Left ventricle myocardium inferior (tissue), 1 donor: ENCODE data around the gene RAB31. TPM values are rescaled to one million over a fixed set of nuclear protein-coding genes. Genes with fewer than 3 reads are reported as not detected.
"Not testable (repeated sequence)": the region's sequence is repeated elsewhere in the genome, so short reads cannot be mapped to it uniquely, and the experiment has no call there.

Experiments used
- DNase-seq: peaks from one replicate; pipeline ENCODE4 v3.0.0-alpha.2; 2020
- H3K27ac ChIP-seq: fragments of 200-600 bp; replicated peaks from 2 replicates; pipeline ENCODE4 v1.8.0; 2021
- H3K27me3 ChIP-seq: fragments of 200-600 bp; 2 replicates; pipeline ENCODE4 v1.8.0; 2021; ENCODE audit warnings: low read depth
- H3K36me3 ChIP-seq: fragments of 200-600 bp; 2 replicates; pipeline ENCODE4 v1.8.0; 2021
- H3K4me1 ChIP-seq: fragments of 200-600 bp; 2 replicates; pipeline ENCODE4 v1.8.0; 2021
- H3K4me3 ChIP-seq: fragments of 200-600 bp; 2 replicates; pipeline ENCODE4 v1.8.0; 2021; ENCODE audit warnings: mild to moderate bottlenecking, moderate library complexity
- H3K9me3 ChIP-seq: fragments of 200-600 bp; replicated peaks from 2 replicates; pipeline ENCODE4 v1.8.0; 2021
- intact Hi-C: fragments of 100-400 bp; cut with micrococcal nuclease; formaldehyde crosslinking; loops from one replicate; pipeline ENCODE4 v1.11.0; 2022
- total RNA-seq: library from RNA; stranded (reverse); fragmentation: NEBNext Ultra II Directional; extraction: Animal tissue kit (Norgen Biotek cat#: 25700); gene quantifications from one replicate; pipeline ENCODE4 v1.2.1, GENCODE V29; 2021
- TF ChIP-seq, protein P1 (sequence below): fragments of 200-600 bp; IDR thresholded peaks from 2 replicates; pipeline ENCODE4 v1.8.0; 2021; ENCODE audit warnings: antibody characterized with exemption, mild to moderate bottlenecking, borderline replicate concordance
- donor health status: DM: no; HTN: yes; CAD: no; lungs with severe emphysema.

RAB31 gene
- total RNA-seq, 1 donor from 2014 or later = 12.0 TPM

DNA sequence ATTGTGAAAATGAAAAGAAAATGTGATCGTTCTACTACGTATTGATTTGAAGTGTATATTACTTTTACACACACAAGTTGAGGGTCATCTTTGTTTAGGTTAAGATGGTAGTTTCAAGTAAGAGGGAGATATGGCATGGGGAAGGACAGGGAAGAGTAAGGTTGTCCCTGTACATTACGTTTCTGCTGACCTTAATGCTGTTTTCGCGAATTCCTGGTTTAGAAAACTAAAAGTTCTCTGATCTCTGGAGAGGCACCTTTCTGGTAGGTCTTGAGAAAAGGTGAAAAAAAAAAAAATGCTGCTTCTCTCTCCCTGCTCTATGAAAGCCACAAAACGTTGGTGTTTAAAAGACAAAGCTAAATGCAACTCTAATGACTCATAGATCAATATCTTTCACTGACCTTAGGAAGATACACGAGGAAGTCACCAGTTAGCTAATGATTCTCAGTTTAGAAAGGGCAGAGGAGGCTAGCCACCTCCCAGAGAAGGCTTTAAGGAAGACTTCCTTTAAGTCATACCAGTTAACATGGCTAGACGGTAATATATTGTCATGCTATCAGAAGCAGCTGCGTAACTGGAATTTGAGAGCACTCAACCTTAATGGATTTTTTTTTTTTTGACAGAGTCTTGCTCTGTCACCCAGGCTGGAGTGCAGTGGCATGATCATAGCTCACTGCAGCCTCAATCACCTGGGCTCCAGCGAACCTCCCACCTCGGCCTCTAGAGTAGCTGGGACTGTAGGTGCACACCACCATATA, 190.9 kb downstream of the RAB31 start:
- H3K36me3 ChIP-seq = no peaks in the 10 kb centered on the region
- no peaks in the 10 kb centered on the region for H3K4me1 ChIP-seq
- no peak overlapping the region for H3K4me3 ChIP-seq
- TF ChIP-seq, protein P1, sequence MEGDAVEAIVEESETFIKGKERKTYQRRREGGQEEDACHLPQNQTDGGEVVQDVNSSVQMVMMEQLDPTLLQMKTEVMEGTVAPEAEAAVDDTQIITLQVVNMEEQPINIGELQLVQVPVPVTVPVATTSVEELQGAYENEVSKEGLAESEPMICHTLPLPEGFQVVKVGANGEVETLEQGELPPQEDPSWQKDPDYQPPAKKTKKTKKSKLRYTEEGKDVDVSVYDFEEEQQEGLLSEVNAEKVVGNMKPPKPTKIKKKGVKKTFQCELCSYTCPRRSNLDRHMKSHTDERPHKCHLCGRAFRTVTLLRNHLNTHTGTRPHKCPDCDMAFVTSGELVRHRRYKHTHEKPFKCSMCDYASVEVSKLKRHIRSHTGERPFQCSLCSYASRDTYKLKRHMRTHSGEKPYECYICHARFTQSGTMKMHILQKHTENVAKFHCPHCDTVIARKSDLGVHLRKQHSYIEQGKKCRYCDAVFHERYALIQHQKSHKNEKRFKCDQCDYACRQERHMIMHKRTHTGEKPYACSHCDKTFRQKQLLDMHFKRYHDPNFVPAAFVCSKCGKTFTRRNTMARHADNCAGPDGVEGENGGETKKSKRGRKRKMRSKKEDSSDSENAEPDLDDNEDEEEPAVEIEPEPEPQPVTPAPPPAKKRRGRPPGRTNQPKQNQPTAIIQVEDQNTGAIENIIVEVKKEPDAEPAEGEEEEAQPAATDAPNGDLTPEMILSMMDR = no peak
- H3K27ac ChIP-seq = no peak overlapping the region
- no peak for DNase-seq
- H3K27me3 ChIP-seq = no peaks in the 10 kb centered on the region
- intact Hi-C loops = no loop called here
- H3K9me3 ChIP-seq = no peaks in the 10 kb centered on the region

- intact Hi-C loops, H3K27ac ChIP-seq, DNase-seq, H3K4me1 ChIP-seq, H3K27me3 ChIP-seq, H3K4me3 ChIP-seq, H3K36me3 ChIP-seq, H3K9me3 ChIP-seq: not testable (repeated sequence)
Measured at GRCh38 chr18:9899550-9899930, 191.4 kb downstream of the RAB31 start.

DNA sequence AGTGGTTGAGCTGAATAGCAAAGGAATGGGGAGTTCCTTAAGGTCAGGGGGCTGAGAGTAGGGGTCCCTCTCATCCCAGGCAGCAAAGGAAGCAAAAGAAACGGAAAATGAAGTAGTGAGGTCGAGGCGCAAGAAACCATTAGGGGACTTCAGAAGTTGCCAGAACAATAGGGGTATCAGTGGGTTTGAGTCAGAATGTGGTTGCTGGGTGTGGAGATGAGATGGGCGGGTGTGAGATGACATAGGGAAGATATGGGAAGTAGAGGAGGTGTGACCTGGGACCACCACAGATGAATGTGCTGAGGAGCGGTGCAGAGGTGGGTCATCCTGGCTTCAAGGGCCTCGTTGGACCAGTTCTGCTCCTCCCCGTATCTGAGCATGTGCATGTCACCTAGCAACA, 192.6 kb downstream of the RAB31 start:
- no peak for DNase-seq
- intact Hi-C loops = no loop called here
- no peaks in the 10 kb centered on the region for H3K9me3 ChIP-seq
- H3K4me1 ChIP-seq = no peaks in the 10 kb centered on the region
- H3K36me3 ChIP-seq = no peaks in the 10 kb centered on the region
- TF ChIP-seq, protein P1 = no peak
- no peaks in the 10 kb centered on the region for H3K27me3 ChIP-seq
- H3K4me3 ChIP-seq = no peak overlapping the region
- no peak overlapping the region for H3K27ac ChIP-seq

GRCh38 chr18:9901377-9901776, 193.3 kb downstream of the RAB31 start:
- Histone ChIP-seq H3K4me3 (no peak overlapping the region), H3K27me3 (no peaks in the 10 kb centered on the region), H3K4me1 (no peaks in the 10 kb centered on the region), H3K9me3 (no peaks in the 10 kb centered on the region), H3K27ac (no peak overlapping the region), H3K36me3 (no peaks in the 10 kb centered on the region)
- TF ChIP-seq, protein P1 = no peak
- intact Hi-C loops = no loop called here
- DNase-seq = no peak

DNA sequence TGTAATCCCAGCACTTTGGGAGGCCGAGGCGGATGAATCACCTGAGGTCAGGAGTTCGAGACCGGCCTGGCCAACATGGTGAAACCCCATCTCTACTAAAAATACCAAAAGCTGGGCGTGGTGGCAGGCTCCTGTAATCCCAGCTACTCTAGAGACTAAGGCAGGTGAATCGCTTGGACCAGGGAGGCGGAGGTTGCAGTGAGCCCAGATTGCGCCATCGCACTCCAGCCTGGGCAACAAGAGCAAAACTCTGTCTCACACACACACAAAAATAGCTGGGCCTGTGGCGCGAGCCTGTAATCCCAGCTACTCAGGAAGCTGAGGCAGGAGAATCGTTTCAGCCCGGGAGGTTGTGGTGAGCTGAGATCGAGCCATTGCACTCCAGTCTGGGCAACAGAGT, 194.2 kb downstream of the RAB31 start:
- H3K36me3 ChIP-seq, H3K27ac ChIP-seq, H3K27me3 ChIP-seq, H3K4me1 ChIP-seq, DNase-seq, intact Hi-C loops, H3K9me3 ChIP-seq, H3K4me3 ChIP-seq: not testable (repeated sequence)

GRCh38 chr18:9902832-9903231, 194.7 kb downstream of the RAB31 start:
- intact Hi-C loops = no loop called here
- peak; percentile 38 for DNase-seq
- H3K27me3 ChIP-seq = no peaks in the 10 kb centered on the region
- TF ChIP-seq, protein P1 = no peak
- no peak overlapping the region for H3K27ac ChIP-seq
- no peaks in the 10 kb centered on the region for H3K4me1 ChIP-seq
- no peaks in the 10 kb centered on the region for H3K36me3 ChIP-seq
- no peak overlapping the region for H3K4me3 ChIP-seq
- H3K9me3 ChIP-seq = no peaks in the 10 kb centered on the region
